Stimulated activated CD8-positive, alpha-beta memory T cell treated with anti-CD3 and anti-CD28 coated beads, Interleukin-4, amount 100 ng/mL, for 48 hours (primary cell): ENCODE results near the gene CARD11.

Source experiments
- DNase-seq: peaks from one replicate; pipeline ENCODE4 v3.0.0-alpha.2; 2020

CARD11 gene

GRCh38 chr7:2864204-2864985, 179.3 kb downstream of the CARD11 start:
- DNase-seq: no peak

DNA sequence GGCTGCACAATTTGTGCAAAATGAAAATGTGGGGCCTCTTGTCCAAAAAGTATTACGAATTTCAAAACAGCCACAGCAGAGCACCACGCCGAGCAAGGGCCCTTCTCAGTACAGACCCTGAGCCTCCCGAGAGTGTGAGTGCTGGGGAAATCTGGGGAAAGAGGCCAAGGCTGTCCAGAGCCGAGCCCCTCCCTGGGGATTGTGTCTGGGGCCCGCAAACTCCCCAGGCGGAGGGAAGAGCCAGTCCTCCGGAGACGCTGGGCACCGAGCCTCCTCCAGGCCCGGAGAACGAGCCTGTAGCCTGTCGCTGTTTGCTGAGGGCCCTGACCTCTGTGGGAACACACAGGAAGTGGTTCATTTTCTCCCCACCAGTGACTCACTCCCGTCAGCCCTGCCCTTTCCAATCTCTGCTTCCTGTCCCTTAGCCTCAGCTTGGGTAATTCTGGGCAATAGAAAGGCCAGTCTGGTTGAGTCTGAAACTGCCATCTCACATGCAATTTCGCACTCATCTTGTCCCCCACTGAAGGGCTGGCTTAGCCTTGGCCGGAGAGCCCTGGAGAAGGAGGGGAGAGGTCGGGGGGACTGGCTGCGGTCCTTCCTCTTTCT, 180.1 kb downstream of the CARD11 start:
- DNase-seq: peak; percentile 84

- DNase-seq: peak; percentile 47
These were observed 180.8 kb downstream of the CARD11 start for GRCh38 chr7:2862831-2863361.

- DNase-seq: no peak
These were observed 182.2 kb downstream of the CARD11 start for GRCh38 chr7:2861509-2861908.

- DNase-seq: no peak
These were observed 183.0 kb downstream of the CARD11 start for GRCh38 chr7:2860627-2861133.

DNA sequence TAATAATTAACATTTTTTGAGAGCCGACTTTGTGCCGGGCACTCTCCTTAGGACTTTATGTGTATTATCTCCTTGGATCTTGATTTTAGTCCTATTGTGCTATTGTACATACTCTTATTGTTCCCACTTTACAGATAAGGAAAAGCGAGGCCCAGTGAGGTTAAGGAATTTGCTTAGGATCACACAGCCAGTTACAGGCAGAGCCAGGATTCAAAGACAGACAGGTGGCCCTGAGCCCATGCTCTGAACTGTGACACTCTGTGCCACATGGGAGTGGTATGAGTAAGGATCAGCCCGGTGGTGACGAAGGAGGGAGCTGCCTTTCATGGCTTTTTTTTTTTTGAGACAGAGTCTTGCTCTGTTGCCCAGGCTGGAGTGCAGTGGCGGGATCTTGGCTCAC, 183.7 kb downstream of the CARD11 start:
- no peak for DNase-seq

GRCh38 chr7:2858621-2859020, 185.0 kb downstream of the CARD11 start:
- no peak for DNase-seq

DNA sequence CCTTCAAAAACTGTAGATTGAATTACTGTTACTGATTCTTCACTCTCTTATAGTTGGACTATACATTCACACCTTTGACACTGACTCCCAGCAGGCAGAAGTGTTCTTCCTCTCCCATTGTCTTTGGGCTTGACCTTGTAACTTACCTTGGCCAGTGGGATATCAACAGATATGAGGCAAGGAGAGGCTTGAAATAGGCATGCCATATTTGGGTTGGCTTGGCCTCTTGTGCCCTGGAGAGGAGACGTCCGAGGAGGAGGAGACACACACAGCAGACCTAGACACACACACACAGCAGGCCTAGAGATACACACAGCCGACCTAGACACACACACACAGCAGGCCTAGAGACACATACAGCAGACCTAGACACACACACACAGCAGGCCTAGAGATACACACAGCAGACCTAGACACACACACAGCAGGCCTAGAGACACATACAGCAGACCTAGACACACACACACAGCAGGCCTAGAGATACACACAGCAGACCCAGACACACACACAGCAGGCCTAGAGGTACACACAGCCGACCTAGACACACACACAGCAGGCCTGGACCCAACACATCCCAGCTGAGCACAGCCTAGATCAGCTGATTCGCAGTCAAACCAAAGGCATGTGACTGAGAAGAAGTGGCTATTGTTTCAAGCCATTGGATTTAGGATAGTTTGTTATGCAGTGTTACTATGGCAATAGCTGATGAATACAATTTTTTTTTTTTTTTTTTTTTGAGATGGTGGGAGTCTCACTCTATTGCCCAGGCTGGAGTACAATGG, 187.1 kb downstream of the CARD11 start:
- no peak for DNase-seq
